Panc1 (cell line): Measurements from ENCODE around the gene TREML2. TPM values are rescaled to one million over a fixed set of nuclear protein-coding genes. Genes with fewer than 3 reads are reported as not detected.
A peak's percentile ranks its signal among the peaks of the same experiment; 100 is the strongest.

Source experiments
- ATAC-seq: fragments of 200-7000 bp; cut with Tn5 transposase; 2 replicates; pipeline ENCODE4 v1.9.1; 2020; ENCODE audit warnings: mild to moderate bottlenecking, moderate library complexity
- BruUV-seq: library from RNA; stranded (reverse); fragments of 400-500 nt; replicated peaks from 2 replicates; lab custom pipeline; 2021; lab: Mats Ljungman, UMichigan
- CTCF ChIA-PET: fragments of 300-600 bp; sonication (Branson Sonifier 250); formaldehyde crosslinking; loops from one replicate; lab custom pipeline; 2022; ENCODE audit warnings: antibody characterized with exemption; lab: Charles Lee
- POLR2A ChIA-PET: fragments of 300-600 bp; sonication (Branson Sonifier 250); formaldehyde crosslinking; loops from one replicate; lab custom pipeline; 2022; ENCODE audit warnings: antibody characterized with exemption; lab: Charles Lee
- DNase-seq: peaks from one replicate; pipeline ENCODE4 v3.0.0-alpha.2; 2010; ENCODE audit warnings: low read depth, low spot score
- H3K27ac ChIP-seq: 2 replicates; pipeline ENCODE4 v1.5.1; 2011; ENCODE audit warnings: mild to moderate bottlenecking, low read length, inconsistent platforms
- H3K27me3 ChIP-seq: fragments of 200-500 bp; sonication (Bioruptor generic); 2 replicates; pipeline ENCODE4 v1.6.0; 2014; ENCODE audit warnings: low read length, inconsistent platforms; ENCODE audit not compliant: control insufficient read depth, insufficient read depth
- H3K36me3 ChIP-seq: fragments of 200-500 bp; sonication (Bioruptor generic); 2 replicates; pipeline ENCODE4 v1.5.1; 2014; ENCODE audit warnings: inconsistent platforms, mild to moderate bottlenecking, low read length, moderate library complexity; ENCODE audit not compliant: control insufficient read depth, insufficient read depth
- H3K4me1 ChIP-seq: 2 replicates; pipeline ENCODE4 v1.5.1; 2011; ENCODE audit warnings: inconsistent platforms, mild to moderate bottlenecking, low read length, moderate library complexity; ENCODE audit not compliant: control insufficient read depth, insufficient read depth
- H3K4me3 ChIP-seq, 2 experiments: 2 replicates each; pipeline ENCODE4 v1.5.1; 2011 to 2012; ENCODE audit warnings: low read depth in 2 of 2, low read length in 2 of 2, mild to moderate bottlenecking in 2 of 2, inconsistent platforms in 1 of 2, moderate library complexity in 1 of 2
- H3K9me3 ChIP-seq: fragments of 200-500 bp; sonication (Bioruptor generic); 2 replicates; pipeline ENCODE4 v1.5.1; 2014; ENCODE audit warnings: low read depth, mild to moderate bottlenecking, inconsistent platforms, low read length, moderate library complexity; ENCODE audit not compliant: control insufficient read depth, insufficient read depth
- CTCF ChIP-seq: fragments of 450-650 bp; IDR thresholded peaks from 2 replicates; pipeline ENCODE4 v1.5.1; 2017; ENCODE audit warnings: mild to moderate bottlenecking
- POLR2AphosphoS5 ChIP-seq: IDR thresholded peaks from 2 replicates; pipeline ENCODE4 v1.6.1; 2012; ENCODE audit warnings: mild to moderate bottlenecking, low read depth, low read length, moderate library complexity
- SIN3A ChIP-seq: IDR thresholded peaks from 2 replicates; pipeline ENCODE4 v1.6.1; 2012; ENCODE audit warnings: low read depth, mild to moderate bottlenecking, low read length, moderate library complexity, borderline replicate concordance; ENCODE audit not compliant: insufficient read depth
- in situ Hi-C: cut with HindIII; loops from 2 replicates; pipeline ENCODE4 v1.10.0; 2016; ENCODE audit warnings: low sequenced_read_pairs, low pct_unique_long_range_greater_than_20kb
- intact Hi-C: fragments of 100-400 bp; cut with micrococcal nuclease; formaldehyde crosslinking; loops from one replicate; pipeline ENCODE4 v1.10.0; 2022; ENCODE audit not compliant: unreplicated experiment
- total RNA-seq: library from RNA; stranded (reverse); gene quantifications from one replicate; pipeline ENCODE4 v1.2.1, GENCODE V29; 2021; ENCODE audit not compliant: unreplicated experiment
- TF ChIP-seq, protein P1 (sequence below), 2 experiments: IDR thresholded peaks; 2 replicates each; pipeline ENCODE4 v1.6.1; 2011 to 2012; ENCODE audit warnings: low read depth in 2 of 2, control low read depth in 1 of 2, low read length in 1 of 2, mild to moderate bottlenecking in 1 of 2, moderate library complexity in 1 of 2; ENCODE audit not compliant: insufficient read depth in 1 of 2

Gene TREML2
- total RNA-seq, 1 experiment from 2014 or later, result not detected

DNA sequence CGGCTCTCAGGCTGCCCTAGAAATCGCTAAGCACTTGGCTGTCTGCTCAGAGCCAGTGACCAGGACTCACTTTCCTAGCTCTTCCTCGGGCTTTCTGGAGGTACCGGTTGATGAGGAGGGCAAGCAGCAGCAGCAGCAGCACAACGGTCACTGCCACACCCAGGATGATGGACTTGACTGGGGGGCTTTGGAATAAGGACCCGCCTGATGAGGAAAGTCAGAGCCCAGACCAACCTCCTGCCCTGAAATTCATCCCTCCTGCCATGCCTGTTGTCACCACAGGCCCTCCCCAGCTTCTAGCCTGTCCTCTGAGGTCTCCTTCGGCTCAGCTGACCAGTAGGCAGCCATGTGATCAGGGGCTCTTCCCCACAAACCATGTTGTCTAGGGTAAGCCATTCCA, 16.2 kb downstream of the TREML2 start:
- Histone ChIP-seq H3K27ac (no peak overlapping the region), H3K4me3 (no peak overlapping the region), H3K36me3 (no peaks in the 10 kb centered on the region; the same call in 1 of the 2 replicates), H3K27me3 (peaks cover 2% of the 10 kb centered on the region; the same call in 1 of the 2 replicates), H3K4me1 (no peaks in the 10 kb centered on the region), H3K9me3 (0 out of 2 replicates have a peak, but pooled peaks cover 2% of the 10 kb centered on the region)
- BruUV-seq, result no TSS peak
- in situ Hi-C loops (no loop called here), intact Hi-C loops (loop anchor here (10.0 kb wide), 1 partner anchor 90 kb away; no protein-coding TSS in a partner anchor)
- no peak for TF ChIP-seq SIN3A
- CTCF ChIA-PET, result no interaction called here
- DNase-seq, result no peak
- POLR2A ChIA-PET, result no interaction called here
- no peak for ATAC-seq

DNA sequence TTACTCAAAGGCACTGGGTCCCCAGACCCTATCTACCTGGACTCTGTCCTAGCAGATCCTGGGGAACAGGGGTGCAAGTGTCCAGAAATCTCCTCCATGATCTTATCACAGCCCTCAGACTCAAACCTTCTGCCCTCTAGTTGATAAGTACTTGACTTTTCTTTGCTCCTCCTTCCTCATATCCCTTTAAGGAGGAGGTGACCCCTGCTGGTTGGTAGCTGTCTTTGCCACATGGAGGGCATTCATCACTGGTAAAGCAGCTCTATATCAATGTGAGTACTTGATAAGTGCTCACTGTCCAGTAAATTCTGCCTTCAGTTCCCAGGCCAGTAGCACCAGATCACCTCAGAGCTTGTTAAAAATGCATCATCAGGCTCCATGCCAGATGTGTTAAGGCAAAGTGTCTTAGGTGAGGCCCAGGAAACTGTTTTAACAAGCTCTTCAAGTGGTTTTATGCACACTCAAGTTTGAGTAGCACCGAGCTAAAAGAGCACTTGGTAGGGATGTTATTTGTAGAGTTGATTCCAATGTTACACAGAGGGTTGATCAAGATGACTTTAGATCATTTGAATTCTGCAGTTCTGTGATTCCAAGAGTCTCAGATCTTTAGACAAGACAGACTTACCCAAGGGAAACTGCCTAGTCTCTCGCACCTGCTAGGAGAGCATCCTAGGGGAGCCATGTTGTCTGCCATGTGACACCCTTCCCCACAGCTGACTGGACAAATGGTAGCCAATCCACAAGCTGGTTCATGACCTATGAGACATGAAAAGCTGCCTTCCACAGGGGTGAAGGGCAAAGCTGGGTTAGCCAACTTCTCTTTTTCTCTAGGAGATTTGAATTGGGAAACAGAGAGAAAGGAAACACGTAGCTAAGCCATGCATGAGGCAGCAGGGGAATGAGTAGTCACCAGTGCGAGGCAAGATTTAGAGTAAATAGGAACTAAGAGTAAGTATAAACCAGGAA, 18.6 kb downstream of the TREML2 start:
- ATAC-seq (peak; percentile 93), DNase-seq (peak; percentile 24)
- ChIA-PET POLR2A (no interaction called here), CTCF (interaction anchor here (0.6 to 1.5 kb wide), 3 partner anchors 9 to 234 kb away, joined by 5 read pairs; no protein-coding TSS in a partner anchor)
- Histone ChIP-seq H3K27ac (no peak overlapping the region), H3K4me3 (no peak overlapping the region), H3K4me1 (no peaks in the 10 kb centered on the region), H3K36me3 (no peaks in the 10 kb centered on the region; the same call in 1 of the 2 replicates), H3K9me3 (no peaks in the 10 kb centered on the region), H3K27me3 (peaks cover 5% of the 10 kb centered on the region; the same call in 1 of the 2 replicates)
- TF ChIP-seq CTCF, result peak; percentile 76
- TF ChIP-seq, protein P1, sequence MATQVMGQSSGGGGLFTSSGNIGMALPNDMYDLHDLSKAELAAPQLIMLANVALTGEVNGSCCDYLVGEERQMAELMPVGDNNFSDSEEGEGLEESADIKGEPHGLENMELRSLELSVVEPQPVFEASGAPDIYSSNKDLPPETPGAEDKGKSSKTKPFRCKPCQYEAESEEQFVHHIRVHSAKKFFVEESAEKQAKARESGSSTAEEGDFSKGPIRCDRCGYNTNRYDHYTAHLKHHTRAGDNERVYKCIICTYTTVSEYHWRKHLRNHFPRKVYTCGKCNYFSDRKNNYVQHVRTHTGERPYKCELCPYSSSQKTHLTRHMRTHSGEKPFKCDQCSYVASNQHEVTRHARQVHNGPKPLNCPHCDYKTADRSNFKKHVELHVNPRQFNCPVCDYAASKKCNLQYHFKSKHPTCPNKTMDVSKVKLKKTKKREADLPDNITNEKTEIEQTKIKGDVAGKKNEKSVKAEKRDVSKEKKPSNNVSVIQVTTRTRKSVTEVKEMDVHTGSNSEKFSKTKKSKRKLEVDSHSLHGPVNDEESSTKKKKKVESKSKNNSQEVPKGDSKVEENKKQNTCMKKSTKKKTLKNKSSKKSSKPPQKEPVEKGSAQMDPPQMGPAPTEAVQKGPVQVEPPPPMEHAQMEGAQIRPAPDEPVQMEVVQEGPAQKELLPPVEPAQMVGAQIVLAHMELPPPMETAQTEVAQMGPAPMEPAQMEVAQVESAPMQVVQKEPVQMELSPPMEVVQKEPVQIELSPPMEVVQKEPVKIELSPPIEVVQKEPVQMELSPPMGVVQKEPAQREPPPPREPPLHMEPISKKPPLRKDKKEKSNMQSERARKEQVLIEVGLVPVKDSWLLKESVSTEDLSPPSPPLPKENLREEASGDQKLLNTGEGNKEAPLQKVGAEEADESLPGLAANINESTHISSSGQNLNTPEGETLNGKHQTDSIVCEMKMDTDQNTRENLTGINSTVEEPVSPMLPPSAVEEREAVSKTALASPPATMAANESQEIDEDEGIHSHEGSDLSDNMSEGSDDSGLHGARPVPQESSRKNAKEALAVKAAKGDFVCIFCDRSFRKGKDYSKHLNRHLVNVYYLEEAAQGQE (IDR thresholded peaks at IDR 0.05; ENCODE audit: insufficient read depth in 1 of 2, low read depth in 2 of 2, low read length in 1 of 2), result no peak
- TF ChIP-seq POLR2AphosphoS5, result no peak
- intact Hi-C loops (loop anchor here (10.0 kb wide), 1 partner anchor 88 kb away; no protein-coding TSS in a partner anchor), in situ Hi-C loops (no loop called here)
- no TSS peak for BruUV-seq

GRCh38 chr6:41181566-41181965, 19.4 kb downstream of the TREML2 start:
- no peak for ATAC-seq
- ChIA-PET CTCF (interaction anchor here (1.3 to 1.5 kb wide), 2 partner anchors 10 to 89 kb away, joined by 5 read pairs; no protein-coding TSS in a partner anchor), POLR2A (no interaction called here)
- TF ChIP-seq, protein P1 (IDR thresholded peaks at IDR 0.05; ENCODE audit: insufficient read depth in 1 of 2, low read depth in 2 of 2, low read length in 1 of 2), result no peak
- TF ChIP-seq POLR2AphosphoS5, result no peak
- no peaks in the 10 kb centered on the region for H3K9me3 ChIP-seq
- no TSS peak for BruUV-seq
- peaks cover 5% of the 10 kb centered on the region; the same call in 1 of the 2 replicates for H3K27me3 ChIP-seq
- no peak overlapping the region for H3K27ac ChIP-seq
- DNase-seq, result no peak
- in situ Hi-C loops, result no loop called here
- no peaks in the 10 kb centered on the region for H3K4me1 ChIP-seq
- H3K36me3 ChIP-seq, result no peaks in the 10 kb centered on the region; the same call in 1 of the 2 replicates
- H3K4me3 ChIP-seq, result no peak overlapping the region
- intact Hi-C loops, result loop anchor here (10.0 kb wide), 1 partner anchor 87 kb away; no protein-coding TSS in a partner anchor
